NCI-H2081 treated with DMSO at 0.1 percent for 48 hours (cell line): ENCODE results near the gene LEF1.
"Not testable (repeated sequence)": the region's sequence is repeated elsewhere in the genome, so short reads cannot be mapped to it uniquely, and the experiment has no call there.

ENCODE experiments used
- DNase-seq: peaks from one replicate; lab custom pipeline; 2025; lab: John Stamatoyannopoulos, UW

Gene LEF1

DNA sequence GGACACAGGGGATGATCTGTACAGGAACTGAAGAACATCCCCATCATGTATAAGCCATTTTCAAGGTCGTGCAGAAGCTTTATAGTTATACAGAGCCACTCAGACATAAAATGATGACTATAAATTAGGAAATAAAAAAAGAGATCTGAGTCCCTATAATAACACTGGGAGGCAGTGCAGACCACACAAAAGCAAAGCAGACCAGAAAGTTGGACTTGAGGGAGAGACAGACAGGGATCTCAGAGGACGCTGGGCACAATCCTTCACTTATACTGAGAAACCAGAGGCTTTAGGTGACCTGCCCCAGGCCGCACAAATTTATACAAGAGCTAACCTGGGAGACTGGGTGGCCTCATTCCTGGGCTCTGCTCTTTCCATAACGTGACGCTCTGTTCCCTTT, 108.6 kb downstream of the LEF1 start:
- DNase-seq: no peak

DNA sequence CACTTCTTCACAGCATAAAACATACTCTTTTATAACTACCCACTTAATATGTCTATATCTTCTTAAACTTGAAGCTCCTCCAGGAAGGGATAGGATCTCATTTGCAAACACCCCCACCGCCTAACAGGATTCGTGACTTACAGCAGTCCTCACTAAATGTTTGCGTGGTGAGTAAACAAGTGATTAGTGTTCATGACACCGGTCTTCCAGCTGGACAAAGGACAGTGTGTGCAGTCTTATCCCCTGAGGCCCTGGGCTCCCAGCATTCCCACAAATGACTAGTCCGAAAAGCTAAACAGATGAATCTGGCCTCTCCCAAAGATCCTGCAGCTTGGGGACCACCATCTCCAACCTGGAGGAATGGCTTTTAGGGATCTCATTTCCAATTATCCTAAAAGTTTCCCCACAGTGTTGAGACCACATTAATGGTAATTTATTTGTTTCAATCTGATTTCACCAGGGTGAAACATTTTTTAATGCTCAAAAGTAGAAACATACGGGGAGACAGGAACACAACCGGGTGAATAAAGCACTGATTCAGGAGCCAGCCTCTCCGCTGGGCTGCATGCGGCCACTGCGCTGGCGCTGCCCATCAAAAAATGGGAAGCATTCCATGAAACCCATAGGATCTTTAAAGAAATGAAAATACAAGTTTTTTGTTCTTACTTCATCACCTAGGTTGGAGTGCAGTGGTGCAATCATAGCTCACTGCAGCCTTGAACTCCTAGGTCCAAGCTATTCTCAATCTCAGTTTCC, 109.9 kb downstream of the LEF1 start:
- no peak for DNase-seq

DNA sequence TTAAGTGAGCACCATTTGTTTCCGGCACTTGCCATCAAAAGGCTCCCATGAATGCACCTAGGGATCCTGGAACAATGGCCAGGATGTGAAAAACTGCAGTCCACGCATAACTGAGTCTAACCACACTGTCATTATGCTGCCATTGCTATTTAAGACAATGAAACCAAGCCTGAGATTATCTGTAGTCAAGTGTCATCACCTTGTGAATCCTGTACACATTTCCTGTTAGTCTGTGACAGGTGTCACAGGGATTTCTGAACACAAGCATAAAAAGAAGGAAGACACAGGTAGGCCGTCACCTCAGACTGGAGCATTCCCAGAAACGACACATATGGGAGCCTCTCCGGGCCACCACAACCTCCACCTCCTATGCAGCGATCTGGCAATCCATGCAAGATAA, 112.3 kb downstream of the LEF1 start:
- DNase-seq: no peak

DNA sequence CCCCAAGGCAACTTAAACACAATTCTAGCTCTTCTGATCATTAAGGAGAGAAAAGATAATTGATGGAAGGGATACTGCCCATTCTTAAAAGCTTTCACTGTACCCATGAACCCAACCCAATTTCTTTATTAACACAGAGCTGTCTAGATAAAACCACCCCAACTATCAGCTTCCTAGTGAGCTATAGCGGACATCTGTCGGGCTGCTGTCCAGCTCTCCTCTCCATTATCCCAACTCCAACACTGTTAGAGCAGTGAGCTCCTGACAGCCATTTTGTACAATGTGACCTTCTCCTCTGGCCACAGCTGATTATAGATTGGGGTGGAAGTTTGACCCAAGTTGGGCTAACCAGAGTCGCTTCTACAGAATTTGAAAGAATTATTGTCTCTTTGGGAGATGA, 112.9 kb downstream of the LEF1 start:
- no peak for DNase-seq

DNA sequence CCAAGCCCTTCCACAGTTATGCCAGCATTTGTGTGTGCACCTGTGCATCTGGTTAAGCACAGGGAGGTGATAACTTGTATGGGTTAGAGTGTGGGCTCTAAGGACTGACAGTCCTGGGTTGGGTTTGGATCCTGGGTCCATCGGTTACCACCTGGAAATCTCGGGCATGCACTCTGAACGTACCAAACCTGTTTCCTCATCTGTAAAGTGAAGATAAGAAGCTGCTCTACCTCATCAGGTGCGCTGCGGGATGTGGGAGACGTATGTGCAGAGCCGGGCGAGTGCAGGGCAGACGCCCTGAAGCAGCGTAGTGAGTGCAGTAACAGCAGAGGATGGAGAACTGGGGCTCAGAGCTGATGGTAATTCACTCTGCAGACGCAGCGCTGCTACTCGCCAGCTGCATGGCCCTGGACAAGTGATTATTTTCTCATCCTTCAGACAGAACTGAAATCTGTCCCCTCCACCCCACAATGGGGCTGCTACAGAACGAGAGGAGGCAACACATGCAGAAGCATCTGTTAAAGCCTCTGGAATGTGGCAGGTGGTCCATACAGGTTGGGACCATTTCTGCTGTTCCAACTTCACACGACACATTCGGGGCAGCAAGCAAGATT, 114.6 kb downstream of the LEF1 start:
- DNase-seq: no peak

DNA sequence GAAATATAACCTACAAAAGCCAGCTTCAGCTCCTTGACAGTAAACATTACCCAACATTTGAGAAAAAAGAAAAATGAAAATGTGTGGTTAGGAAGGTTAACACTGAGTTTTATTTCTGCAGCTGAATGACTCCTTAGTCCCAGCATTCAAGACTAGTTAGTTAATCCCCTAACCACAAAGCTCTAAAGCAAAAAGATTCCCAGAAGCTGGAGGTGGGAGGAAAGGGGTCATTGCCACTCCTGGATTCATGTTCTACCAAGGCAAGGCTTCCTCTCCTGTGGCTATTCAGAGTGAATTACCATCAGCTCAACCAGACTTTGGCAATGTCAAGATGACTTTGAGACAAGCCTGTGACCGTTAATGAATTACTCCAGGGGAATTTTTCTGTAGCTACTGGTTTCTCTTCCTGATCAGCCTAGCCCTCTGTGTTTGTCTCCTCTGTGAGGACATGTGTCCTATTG, 115.5 kb downstream of the LEF1 start:
- DNase-seq: no peak

DNA sequence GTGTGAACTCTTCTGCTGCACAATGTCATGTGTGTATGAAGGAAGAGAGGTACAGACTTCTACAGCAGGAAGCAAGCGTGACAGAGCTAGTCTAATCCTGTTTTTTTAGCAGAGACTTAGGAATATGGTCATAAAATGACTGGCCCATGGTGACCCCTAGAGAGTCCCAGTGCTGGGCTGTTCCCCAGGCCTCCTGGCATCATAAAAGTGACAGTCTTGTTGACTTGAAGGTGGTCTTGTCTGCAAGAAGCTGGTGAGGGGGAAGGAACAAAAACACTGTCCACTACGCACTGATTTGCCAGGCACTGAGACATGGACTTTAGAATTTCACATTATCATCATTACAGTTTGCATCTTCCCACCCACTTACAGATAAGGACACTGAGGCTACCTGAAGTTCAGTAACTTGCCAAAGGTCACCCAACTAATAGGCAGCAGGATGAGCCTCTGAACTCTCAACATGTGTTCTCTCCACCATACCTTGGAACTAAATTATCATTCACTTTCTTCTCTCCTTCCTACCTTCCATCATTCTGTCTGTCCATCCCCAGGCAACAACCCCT, 116.1 kb downstream of the LEF1 start:
- no peak for DNase-seq

DNA sequence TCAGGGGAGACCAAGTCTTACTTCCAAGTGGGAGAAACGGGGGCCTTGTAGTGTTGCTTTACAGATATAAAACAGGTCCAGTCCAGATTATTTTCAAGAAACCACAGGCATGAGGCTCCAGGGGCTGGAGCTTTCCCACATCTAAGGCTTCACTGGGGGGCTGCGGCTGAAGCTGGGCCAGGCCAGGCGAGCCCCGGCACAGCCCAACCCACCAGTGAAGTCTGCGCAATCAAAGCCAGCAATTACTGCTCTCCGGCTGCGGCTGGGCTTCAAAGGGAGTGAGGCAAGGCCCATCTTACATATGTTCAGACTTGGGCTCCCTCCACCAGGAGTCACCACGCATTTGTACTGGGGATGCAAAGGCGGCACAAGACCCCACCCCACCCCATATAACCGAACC, 117.4 kb downstream of the LEF1 start:
- DNase-seq: no peak

DNA sequence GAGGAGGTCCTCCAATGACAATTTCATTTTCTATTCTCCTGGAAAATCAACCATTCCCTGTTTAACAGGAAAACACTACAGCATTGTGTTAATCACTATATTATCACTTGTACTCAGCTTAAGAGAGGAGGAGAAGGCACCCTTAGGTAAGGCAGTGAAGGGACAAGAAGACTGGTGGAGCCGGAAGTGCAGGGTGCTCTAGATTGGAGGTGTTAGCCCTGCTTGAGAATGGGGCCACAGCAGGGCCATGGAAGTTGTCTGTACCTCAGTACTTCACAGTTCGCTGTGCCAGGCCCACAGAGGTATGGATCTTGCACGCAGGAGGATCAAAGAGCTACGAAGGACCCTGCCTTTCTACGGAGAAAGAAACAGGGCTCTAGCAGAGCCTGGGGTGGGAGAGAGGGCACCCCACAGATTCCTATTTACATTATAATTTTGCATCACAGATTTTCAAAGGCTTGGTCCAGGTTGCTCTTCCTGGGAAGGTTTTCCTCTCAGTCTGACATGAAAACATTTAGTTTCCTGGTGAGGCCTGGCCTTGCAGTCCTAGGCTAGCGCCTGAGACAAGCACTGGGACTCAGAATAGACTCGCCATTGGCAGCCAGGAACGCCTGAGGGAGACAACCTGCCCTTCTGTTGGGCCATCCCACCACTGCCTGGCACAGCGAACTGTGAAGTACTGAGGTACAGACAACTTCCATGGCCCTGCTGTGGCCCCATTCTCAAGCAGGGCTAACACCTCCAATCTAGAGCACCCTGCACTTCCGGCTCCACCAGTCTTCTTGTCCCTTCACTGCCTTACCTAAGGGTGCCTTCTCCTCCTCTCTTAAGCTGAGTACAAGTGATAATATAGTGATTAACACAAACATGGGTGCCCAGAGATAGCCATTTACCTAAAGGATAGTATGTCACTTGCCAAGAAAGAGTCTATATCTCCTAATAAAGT, 118.3 kb downstream of the LEF1 start:
- not testable (repeated sequence) for DNase-seq

DNA sequence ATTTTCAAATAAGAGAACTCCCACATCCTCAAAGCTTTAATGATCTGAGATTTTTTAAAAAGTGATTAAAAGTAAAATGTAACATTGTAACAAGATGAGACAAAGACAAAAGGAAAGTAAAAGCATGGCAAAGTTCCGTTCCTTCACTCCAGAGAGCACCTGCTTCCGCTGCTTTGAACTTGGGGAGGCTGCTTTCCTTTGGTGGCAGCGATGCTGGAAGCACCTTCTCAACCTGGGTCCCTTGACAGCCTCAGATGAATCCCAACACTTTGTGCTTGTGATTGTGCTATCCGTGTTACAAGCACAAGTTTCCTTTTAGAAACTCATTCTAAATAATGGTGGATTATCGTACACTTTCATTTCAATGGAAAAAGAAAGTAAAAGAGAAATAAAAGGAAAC, 119.3 kb downstream of the LEF1 start:
- no peak for DNase-seq

DNA sequence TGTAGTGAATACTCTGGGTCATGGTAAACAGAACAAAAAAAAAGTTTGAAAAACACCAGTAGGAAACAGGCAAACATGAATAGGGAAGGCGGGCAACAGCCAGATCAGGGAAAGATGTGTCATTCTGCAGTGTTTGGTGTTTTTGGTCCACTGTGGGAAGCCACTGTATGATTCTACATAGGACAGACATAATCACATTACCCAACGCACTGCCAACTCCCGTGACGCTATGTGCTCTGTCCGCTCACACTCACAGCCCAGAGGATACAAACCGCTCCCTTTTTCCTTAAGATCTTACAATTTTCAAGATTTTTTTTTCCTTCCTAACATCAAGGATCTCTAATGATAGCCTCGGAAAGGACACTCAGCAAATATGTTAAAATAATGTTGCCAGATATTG, 119.7 kb downstream of the LEF1 start:
- no peak for DNase-seq

DNA sequence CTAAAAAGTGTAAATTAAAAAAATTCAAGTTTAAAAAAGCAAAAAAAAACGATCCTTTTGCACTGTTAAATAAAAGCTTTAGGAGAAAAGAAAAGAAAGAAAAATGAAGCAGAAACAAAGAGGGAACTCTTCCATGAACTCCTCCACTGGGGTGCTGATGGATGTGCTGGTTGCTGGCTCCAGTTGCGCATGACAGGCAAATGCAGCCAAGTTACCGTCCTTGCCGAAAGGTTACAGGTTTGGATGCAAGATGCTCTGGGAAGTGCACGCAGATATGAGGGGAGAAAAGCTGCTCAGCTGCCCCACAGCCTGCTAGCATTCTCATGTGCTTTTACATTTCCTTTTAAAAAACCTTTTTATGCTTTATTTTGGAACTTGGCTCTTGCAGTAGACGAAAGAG, 120.6 kb downstream of the LEF1 start:
- DNase-seq: no peak

DNA sequence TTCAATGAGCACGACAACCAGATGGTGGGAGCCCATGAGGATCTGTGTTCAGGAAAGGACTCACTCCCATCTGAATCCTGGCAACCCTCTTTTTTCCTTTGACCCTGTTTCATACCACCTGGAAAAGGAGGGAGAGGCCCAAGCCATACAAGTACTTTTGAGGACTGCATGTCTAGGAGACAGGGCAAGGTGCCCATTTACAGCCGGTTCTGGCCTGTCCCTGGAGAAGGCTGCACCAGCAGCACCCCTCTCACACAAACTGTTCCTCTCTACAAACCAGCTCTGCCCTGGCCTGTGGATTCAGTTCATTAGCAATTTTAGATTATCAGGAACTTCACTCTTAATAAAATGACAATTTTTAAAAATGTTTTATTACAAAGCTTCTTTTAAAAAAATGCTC, 121.5 kb downstream of the LEF1 start:
- DNase-seq: no peak

DNA sequence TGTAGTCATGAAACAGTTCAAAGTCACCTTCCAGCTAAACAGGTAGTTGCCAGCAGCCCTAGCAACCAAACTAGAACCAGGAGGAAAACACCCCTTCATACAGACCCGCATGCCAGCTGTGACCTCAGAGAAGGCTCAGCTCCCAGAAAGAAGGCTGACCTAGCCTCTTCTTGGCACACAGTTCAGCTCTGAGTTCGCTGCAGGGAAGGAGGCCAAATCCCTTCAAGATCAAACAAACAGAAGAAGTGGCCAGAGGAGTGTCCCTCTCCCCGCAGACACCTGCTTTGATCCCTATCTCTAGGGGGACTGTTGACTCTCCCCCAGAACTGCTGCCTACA, 123.1 kb downstream of the LEF1 start:
- no peak for DNase-seq

DNA sequence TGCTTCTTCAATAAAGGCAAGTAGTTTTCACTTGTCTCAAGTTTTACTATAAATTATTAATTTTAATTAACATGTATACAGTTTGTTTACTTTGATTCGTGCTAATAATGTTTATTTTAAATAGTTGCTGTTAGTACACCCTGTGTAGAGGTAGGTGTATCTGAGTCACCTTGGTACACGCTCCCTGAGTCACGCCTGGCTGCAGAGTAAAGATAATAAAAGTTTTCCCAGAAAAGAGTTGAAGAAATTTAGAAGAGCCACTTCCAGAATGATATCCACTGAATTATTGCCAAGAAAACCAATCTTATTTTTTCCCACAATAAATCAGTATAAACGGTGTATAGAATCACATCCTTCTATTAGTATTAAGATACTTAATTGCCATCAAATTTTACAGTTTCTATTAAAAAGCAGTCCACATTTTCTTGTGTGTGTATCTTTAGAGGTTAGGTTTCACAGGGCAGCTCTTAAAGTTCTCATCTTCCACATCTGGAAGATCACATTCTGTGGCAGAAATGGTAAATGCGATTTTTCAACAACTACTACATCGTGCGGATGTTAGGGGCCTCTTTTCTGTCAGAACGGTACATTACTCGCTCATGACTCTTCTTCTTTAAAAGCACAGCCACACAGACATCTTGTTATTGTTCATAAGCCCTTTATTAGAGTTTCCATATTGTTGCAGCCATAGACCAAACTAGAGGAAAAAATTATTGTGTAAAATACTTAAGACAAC, 123.6 kb downstream of the LEF1 start:
- DNase-seq: no peak

DNA sequence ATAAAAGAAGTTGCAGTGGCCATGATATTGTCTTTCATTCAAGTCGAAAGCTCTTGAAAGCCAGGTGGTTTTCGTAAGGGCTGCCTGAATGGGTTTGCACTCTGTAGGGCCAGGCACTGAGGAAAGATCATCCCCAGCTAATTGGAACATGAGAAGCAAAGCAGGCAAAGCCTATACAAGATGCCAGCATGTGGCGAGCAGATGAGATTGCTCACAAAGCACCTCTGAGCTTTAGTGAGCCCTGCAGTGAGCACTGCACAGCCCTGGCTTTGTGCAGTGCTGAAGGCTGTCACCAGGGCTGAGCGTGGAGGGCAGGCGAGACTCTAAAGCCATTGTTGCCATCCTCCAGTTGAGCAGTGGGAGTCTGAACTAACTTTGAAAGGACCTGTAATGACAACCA, 125.2 kb downstream of the LEF1 start:
- DNase-seq: no peak

DNA sequence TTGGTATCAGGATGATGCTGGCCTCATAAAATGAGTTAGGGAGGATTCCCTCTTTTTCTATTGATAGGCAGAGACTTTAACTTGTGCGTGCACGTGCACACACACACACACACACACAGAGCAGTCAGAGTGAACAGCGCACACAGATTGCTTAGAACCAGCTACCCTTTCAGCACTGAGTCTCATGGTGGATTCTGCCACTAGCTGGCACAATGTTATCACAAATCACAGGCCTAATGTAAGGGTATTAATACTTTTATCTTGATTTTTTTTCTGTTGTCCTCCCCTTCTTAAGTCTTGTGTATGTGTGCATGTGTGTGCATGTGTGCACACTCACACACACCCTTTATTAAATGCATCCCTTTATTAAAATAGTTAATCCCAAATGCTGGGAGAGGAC, 125.8 kb downstream of the LEF1 start:
- DNase-seq: no peak

DNA sequence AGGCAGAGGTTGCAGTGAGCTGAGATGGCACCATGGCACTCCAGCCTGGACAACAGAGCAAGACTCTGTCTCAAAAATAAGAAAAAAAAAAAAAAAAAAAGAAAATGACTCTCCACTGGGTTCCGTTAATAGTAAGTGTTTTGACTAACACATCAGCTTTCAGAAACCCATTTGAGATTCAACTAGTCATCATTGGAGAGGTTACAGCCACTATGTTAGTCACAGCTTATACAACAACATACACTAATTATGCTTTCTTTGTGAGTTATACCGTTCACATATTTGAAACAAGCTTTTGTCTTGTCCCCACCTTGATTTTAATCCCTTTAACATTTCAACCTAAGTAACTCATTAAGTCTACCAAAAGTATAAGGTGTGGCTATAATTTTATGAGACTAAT, 130.8 kb downstream of the LEF1 start:
- no peak for DNase-seq

DNA sequence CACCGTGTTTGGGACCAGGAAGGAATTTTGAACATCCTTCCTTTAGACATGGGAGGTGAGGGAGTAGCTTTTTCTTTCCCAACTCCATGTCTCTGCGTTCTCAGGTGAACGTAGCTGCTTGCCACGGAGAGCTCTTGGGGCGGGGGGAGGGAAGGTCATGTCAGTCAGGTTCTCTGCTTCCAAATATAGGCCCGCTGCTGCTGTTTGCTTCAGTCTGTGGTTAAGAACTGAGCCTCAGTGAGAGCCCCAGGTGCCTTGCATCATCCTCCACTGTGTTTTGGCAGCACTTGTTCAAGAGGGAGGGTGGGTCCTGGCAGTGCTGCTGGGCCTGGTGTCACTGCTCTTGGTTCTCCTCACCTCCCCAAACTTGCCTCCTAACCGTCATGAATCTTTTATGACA, 132.5 kb downstream of the LEF1 start:
- no peak for DNase-seq

DNA sequence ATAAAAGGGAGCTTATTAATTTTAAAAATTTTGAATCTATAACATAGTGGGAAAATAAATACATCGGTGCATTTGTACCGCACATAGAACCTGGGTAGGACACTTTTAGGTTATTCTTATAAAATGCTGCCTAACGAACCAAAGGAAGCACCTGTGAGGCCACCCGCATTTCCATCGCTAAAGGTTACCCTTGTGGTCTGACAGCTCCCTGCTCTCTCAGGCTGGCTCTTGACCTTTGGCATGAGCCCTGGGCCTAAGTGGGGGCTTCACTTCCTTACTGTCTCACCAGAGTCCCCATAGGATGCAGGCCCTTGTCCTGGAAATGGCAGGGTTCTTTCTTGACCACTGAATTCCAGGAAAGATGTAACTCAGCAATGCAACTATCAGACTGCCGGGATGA, 133.0 kb downstream of the LEF1 start:
- no peak for DNase-seq

DNA sequence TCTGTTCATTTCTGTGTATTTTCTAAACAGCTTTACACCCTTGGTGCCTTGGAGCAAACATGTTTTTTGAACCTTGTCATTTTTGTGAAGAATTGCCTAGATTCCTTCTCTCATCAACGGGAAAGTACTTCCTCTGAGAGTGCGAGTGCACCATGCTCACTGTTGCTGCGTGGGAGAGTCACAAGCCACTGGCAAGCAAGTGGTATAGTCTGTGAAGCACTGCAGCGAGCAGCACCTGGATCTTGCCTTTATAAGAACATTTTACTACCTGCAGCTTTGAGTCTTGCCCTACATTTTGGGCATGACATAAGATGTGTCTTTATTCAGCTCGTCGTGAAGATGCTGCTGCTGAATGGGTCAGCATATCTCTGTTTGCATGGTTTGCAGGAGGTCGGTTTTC, 134.2 kb downstream of the LEF1 start:
- no peak for DNase-seq

DNA sequence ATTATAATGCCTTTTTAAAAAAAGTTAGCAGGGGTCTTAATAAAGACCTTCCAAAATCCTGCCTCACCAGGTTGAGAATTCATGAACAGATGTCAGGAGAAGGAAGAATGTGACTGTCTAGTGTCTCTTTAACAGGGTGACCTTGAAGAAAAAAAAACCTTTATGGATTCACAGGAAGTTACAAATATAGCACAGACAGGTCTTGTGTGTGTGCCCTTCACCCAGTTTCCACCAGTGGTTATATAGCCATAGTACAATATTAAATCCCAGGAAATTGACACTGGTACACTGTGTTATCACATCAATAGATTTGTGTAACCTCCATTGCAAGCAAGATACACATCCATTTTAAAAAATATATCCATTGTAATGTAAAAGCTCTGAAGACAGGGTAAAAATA, 135.4 kb downstream of the LEF1 start:
- DNase-seq: no peak
